HG02938 (cell line): ENCODE data around the gene ARHGEF39.
A peak's percentile ranks its signal among the peaks of the same experiment; 100 is the strongest.

ENCODE experiments used
- ATAC-seq: cut with Tn5 transposase; IDR thresholded peaks from one replicate; pipeline ENCODE4 v1.9.1; 2021; ENCODE audit warnings: mild to moderate bottlenecking, moderate library complexity; ENCODE audit not compliant: unreplicated experiment

ARHGEF39 gene

DNA sequence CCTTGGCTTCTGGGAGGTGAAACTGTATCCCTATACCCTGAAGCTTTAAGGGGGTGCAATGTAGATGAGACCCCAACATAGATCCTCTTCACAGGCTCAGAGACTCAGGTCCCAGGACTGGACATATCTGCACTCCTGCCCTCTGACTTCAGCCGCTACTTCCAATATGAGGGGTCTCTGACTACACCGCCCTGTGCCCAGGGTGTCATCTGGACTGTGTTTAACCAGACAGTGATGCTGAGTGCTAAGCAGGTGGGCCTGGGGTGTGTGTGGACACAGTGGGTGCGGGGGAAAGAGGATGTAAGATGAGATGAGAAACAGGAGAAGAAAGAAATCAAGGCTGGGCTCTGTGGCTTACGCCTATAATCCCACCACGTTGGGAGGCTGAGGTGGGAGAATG is 14.1 kb upstream of the ARHGEF39 start:
- no peak for ATAC-seq

DNA sequence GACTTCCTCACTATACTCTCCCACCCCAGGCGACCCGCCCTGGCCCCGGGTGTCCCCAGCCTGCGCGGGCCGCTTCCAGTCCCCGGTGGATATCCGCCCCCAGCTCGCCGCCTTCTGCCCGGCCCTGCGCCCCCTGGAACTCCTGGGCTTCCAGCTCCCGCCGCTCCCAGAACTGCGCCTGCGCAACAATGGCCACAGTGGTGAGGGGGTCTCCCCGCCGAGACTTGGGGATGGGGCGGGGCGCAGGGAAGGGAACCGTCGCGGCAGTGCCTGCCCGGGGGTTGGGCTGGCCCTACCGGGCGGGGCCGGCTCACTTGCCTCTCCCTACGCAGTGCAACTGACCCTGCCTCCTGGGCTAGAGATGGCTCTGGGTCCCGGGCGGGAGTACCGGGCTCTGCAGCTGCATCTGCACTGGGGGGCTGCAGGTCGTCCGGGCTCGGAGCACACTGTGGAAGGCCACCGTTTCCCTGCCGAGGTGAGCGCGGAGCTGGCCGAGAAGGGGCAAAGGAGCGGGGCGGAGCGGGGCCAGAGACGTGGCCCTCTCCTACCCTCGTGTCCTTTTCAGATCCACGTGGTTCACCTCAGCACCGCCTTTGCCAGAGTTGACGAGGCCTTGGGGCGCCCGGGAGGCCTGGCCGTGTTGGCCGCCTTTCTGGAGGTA is 10.9 kb upstream of the ARHGEF39 start:
- ATAC-seq: no peak

GRCh38 chr9:35675204-35675603 is 10.2 kb upstream of the ARHGEF39 start:
- ATAC-seq: no peak

DNA sequence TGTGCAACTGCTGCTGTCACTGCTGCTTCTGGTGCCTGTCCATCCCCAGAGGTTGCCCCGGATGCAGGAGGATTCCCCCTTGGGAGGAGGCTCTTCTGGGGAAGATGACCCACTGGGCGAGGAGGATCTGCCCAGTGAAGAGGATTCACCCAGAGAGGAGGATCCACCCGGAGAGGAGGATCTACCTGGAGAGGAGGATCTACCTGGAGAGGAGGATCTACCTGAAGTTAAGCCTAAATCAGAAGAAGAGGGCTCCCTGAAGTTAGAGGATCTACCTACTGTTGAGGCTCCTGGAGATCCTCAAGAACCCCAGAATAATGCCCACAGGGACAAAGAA is 9.0 kb upstream of the ARHGEF39 start:
- no peak for ATAC-seq

GRCh38 chr9:35673132-35674024 is 8.4 kb upstream of the ARHGEF39 start, which contains the start of gene CA9:
CA9 (plus strand) TSS chr9:35673928; CDS start chr9:35673960, 32 bp downstream.
- no peak for ATAC-seq

DNA sequence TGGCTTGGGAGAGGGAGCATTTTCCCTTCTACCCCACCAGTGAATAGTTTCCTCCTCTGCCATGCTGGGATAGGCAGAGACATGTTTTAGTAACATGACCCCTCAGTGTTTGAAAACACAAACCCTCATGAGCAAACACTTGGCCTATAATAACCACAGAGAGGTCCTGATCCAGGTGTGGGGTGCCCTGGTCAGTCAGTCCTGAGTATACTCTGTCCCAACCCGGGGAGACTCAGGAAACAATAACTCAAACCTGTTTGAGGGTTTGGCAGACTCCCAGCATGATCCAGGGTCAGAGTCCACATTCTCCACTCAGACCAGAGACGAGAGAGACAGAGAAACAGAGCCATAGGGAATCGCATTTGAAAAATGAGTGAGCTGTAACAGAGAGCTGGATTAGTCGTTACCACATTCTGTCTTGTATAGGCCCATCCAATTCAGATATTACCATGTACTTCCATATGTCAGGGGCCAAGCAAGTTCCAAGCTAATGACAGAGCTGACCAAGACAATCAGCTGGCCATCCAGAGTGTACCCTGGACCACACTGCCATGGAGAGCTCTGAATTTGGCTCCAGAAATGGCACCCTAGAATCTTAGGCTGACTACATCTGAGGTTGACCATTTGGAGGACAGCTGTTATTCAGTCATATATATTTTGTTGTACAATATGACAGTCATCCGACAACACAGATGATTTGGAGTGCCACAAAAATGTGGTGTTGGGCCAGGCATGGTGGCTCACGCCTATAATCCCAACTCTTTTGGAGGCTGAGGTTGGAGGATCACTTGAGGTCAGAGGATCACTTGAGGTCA is 4.5 kb upstream of the ARHGEF39 start:
- no peak for ATAC-seq

DNA sequence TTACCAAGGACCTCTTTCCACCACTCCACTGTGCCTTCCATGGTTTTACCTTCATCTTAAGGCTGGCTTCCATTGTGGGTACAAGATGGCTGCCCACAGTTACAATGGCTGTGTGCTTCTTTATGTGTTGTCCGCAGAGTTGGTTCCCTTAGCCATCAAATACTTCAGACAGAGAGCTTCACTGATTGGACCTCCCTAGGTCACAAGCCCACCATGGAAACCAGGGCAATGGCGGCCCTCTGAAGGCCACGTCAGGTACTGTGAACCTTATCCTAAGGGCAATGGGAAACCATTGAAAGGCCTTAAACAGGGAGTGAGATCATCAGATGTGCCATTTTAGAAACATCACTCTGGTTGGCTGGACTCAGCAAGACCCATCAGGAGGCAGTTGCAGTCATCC is 2.9 kb upstream of the ARHGEF39 start:
- no peak for ATAC-seq

GRCh38 chr9:35666549-35666948 is 1.6 kb upstream of the ARHGEF39 start:
- no peak for ATAC-seq

DNA sequence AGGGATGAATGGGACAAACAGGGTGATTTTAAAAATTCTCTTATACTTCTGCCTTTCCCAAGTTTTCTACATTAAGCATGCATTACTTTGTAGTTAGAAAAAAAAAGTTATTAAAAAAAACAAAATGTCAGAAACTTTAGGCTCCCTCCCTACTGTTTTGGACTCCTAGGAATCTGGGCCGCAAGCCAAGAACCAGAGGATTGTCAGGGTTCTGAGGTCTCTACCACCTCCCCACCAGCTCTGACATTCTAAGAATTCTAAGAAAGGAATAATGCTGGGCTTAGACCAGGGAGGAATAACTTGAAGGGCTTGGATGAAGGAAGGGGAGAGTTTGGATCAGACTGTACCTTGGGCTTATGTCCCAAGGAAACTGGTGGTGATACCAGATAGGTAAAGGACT is 1.1 kb upstream of the ARHGEF39 start:
- ATAC-seq: no peak

DNA sequence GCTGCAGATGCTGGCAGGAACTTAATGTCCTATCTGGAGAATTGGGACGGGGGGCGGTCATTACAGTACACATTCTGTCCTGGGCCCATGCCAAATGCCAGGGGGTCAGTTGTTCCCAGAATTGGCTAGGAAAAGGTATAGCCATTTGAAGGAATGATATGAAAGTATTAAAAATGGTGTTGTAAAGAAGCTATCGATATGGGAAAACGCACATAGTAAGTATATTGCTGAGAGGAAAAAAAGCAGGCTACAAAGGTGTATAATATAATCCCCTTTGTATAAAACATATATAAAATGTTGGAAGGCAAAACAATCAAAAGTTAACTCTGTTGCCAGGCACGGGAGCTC is 450 bp upstream of the ARHGEF39 start:
- ATAC-seq: no peak

GRCh38 chr9:35662437-35662836 is 2.6 kb downstream of the ARHGEF39 start:
- ATAC-seq: no peak

- no peak for ATAC-seq
Measured at GRCh38 chr9:35661756-35662350, 3.1 kb downstream of the ARHGEF39 start.

DNA sequence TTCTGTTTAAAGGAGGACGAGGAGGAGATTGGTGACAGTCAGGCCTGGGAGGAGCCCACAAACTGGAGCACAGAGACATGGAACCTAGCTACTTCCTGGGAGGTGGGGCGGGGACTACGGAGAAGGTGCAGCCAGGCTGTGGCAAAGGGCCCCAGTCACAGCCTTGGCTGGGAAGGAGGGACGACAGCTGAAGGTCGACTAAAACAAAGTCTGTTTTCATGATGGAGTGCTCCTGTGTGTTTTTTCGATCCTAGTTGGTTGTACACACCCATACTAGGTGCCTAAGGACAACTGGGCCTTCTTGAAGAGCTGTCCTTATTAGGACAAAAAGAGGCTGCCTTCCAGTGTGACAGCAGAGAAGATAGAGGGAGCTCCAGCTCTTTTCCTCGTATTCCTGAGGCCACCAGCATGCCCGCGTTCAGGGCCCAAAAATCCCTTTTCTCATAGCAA is 4.0 kb downstream of the ARHGEF39 start:
- ATAC-seq: no peak

DNA sequence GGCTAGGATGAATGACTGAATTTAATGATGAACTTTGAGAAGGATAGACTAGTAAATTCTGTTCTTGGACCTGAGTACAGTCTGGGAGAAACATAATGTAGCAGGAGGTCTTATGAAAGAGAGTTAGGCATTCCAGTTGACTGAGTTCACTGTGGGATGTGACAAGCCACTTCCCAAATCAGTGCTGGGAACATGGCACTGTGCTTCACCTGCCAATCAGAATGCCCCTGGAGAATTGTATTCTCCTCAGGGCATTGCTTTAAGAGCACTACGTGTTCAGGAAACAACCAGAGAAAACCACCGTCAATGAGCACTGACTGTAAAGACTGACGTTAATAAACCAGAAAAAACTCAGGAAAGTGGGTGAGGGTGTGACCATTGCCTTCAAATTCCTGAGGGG is 5.7 kb downstream of the ARHGEF39 start:
- ATAC-seq: no peak

- no peak for ATAC-seq
Measured at GRCh38 chr9:35658968-35659220, 6.1 kb downstream of the ARHGEF39 start.

DNA sequence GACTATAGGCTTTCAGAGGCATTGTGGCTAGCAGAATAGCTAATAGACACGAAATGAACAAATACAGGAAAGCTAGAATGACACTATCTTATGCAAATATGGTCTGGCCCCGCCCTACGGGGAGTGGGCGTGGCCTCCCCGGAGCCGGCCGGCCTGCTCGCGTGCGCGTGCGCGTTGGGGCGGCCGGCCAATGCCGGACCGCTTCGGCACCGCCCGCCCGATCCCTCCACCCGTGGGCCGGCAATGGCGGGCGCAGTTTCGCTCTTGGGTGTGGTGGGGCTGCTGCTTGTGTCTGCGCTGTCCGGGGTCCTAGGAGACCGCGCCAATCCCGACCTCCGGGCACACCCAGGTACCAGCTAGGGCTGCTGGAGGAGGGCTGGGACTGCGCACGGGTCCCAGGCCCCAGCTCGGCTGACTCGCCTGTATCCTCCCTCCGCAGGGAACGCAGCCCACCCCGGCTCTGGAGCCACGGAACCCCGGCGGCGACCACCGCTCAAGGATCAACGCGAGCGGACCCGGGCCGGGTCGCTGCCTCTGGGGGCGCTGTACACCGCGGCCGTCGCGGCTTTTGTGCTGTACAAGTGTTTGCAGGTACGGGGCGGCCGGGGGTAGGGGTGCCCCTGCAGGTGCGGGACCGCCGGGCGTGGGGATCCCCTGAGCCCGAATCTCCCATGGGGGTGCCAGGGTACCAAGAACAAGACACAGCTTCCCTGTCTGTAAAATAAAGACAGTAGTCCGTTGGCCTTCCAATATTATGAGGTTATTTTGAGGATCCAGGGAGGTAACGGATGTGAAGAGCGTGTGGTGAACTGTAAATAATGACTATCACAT is 6.6 kb downstream of the ARHGEF39 start, which contains the start of gene CCDC107:
CCDC107 (plus strand) TSS at position 156 of the 831 bp plus-strand sequence; CDS start at position 244, 88 bp downstream.
- peak; percentile 58 for ATAC-seq

DNA sequence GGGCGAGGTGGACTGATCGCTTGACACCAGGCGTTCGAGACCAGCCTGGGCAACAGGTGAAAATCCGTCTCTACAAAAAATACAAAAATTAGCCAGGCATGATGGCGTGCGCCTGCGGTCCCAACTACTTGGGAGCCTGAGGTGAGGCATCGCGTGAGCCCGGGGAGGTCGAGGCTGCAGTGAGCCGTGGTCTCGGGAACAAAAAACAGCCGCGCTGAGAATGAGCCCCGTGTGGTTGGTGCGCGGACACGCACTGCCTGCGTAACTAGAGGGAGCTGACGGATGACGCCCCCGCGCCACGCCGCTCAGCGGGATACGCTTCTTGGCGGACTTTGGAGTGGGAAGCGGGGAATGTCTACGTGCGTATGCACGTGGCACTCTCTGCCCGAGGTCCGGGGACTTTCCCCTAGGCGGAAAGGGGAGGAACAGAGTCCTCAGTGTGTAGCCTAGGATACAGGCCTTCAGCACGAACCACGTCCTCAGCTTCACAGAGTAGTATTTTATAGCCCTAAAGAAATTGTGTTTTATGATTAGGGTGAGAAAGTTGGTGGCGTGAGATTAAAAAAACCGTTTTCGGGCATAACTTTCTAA is 7.4 kb downstream of the ARHGEF39 start, which contains the start of gene RMRP:
RMRP (minus strand) TSS at position 474 of the 591 bp plus-strand sequence.
- ATAC-seq: peak; percentile 82

DNA sequence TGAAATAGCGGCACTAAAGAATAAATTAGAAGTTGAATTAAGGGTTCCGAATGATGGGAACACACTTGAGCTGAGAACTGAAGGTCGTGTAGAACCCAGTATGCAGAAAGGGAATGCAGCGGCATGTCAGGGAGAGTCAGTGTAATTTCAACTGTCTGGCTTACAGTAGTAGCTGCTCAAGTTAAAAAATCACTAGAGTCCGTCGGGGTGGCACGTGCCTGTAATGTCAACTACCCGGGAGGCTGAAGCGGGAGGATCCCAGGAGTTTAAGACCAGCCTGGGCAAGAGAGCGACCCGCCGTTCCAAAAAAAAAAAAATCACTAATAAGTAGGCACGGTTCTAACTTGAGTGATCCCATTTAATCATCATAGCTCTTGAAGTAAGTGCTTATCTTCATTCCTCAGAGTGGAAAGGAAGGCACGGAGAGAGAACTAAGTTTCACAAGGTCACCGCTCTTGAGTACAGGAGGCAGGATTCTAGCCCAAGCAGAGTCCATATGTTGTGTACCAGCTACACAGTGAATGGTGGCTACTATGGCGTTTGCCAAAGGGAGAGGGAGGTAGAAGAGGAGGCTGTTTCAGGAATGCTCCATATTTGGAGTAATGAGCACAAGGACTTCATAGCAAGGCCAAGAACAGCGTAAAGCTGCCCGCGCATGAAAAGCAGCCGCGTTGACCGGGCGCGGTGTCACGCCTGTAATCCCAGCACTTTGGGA is 8.0 kb downstream of the ARHGEF39 start:
- no peak for ATAC-seq

DNA sequence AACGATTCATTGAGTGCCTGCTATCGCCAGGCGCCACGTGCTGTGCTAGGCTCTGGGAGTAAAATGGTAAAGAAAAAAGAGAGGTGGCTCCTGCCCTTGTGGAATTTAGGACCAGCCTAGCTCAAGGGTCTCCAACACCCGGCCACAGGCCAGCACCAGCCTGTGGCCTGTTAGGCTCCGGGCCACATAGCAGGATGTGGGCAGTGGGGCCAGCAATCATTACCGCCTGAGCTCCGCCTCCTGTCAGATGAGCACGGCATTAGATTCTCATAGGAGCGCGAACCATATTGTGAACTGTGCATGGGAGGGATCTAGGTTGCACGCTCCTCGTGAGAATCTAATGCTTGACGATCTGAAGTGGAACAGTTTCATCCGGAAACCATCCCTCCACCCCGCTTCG is 8.6 kb downstream of the ARHGEF39 start:
- no peak for ATAC-seq
